GM12878 (cell line): ENCODE measurements around the gene ITGA3. TPM values are rescaled to one million over a fixed set of nuclear protein-coding genes. Genes with fewer than 3 reads are reported as not detected.

Source experiments
- ATAC-seq: fragments of 200-7000 bp; cut with Tn5 transposase; 3 replicates; pipeline ENCODE4 v1.9.1; 2020; ENCODE audit warnings: mild to moderate bottlenecking, moderate library complexity
- BruUV-seq: library from RNA; stranded (reverse); fragments of 400-500 nt; replicated peaks from 2 replicates; lab custom pipeline; 2021; lab: Mats Ljungman, UMichigan
- CTCF ChIA-PET: fragments of 300-600 bp; sonication (Branson Sonifier 250); formaldehyde crosslinking; extraction: SDS; loops from one replicate; lab custom pipeline; 2021; ENCODE audit warnings: inconsistent platforms; lab: Yijun Ruan, JAX
- POLR2A ChIA-PET: fragments of 350-600 bp; formaldehyde crosslinking; extraction: SDS; loops from one replicate; lab custom pipeline; 2021; ENCODE audit warnings: inconsistent platforms; lab: Charles Lee
- RAD21 ChIA-PET: fragments of 300-600 bp; sonication (Branson Sonifier 250); formaldehyde crosslinking; loops from one replicate; lab custom pipeline; 2023; ENCODE audit warnings: antibody characterized with exemption; ENCODE audit not compliant: unreplicated experiment; lab: Charles Lee
- SMC1A ChIA-PET: fragments of 300-600 bp; sonication (Branson Sonifier 250); formaldehyde crosslinking; loops from one replicate; lab custom pipeline; 2023; ENCODE audit not compliant: unreplicated experiment, uncharacterized antibody; lab: Charles Lee
- DNase-seq: peaks from one replicate; pipeline ENCODE4 v3.0.0-alpha.2; 2011; ENCODE audit warnings: low read depth, low spot score
- FAIRE-seq: peaks from 3 replicates; lab custom pipeline; 2011; peaks lifted over from hg19 to GRCh38; lab: Jason Lieb, UNC
- H2AFZ ChIP-seq: 2 replicates; pipeline ENCODE4 v1.6.0; 2011; ENCODE audit warnings: low read depth, low read length, control low read depth; ENCODE audit not compliant: control insufficient read depth
- H3K27ac ChIP-seq: 2 replicates; pipeline ENCODE4 v1.5.1; 2011; ENCODE audit warnings: control low read depth; ENCODE audit not compliant: control insufficient read depth, insufficient read depth
- H3K27me3 ChIP-seq, 2 experiments: replicated peaks in 1 of 2; 2 replicates each; pipeline versions ENCODE4 v1.6.0 to v1.6.1; 2011; ENCODE audit warnings: low read length in 1 of 2; ENCODE audit not compliant: control insufficient read depth in 2 of 2, insufficient read depth in 2 of 2
- H3K36me3 ChIP-seq, 2 experiments: 2 replicates each; pipeline ENCODE4 v1.5.1; 2011; ENCODE audit warnings: low read length in 1 of 2; ENCODE audit not compliant: control insufficient read depth in 2 of 2, insufficient read depth in 2 of 2
- H3K4me1 ChIP-seq: 2 replicates; pipeline ENCODE4 v1.6.1; 2011; ENCODE audit warnings: mild to moderate bottlenecking, low read length, moderate library complexity, mixed read lengths; ENCODE audit not compliant: control insufficient read depth, insufficient read depth
- H3K4me2 ChIP-seq: 2 replicates; pipeline ENCODE4 v1.6.0; 2011; ENCODE audit warnings: control low read depth; ENCODE audit not compliant: control insufficient read depth, insufficient read depth
- H3K4me3 ChIP-seq: fragments of 200-600 bp; sonication (generic); 2 replicates; pipeline ENCODE4 v1.5.1; 2016
- H3K79me2 ChIP-seq: 2 replicates; pipeline ENCODE4 v1.6.0; 2011; ENCODE audit warnings: low read length; ENCODE audit not compliant: control insufficient read depth, insufficient read depth
- H3K9ac ChIP-seq: 2 replicates; pipeline ENCODE4 v1.8.0; 2011; ENCODE audit warnings: low read length, control low read depth, mixed read lengths; ENCODE audit not compliant: control insufficient read depth, insufficient read depth
- H3K9me3 ChIP-seq: replicated peaks from 3 replicates; pipeline ENCODE4 v1.5.1; 2011; ENCODE audit warnings: mild to moderate bottlenecking, low read length; ENCODE audit not compliant: control insufficient read depth, insufficient read depth
- H4K20me1 ChIP-seq: 2 replicates; pipeline ENCODE4 v1.6.0; 2011; ENCODE audit not compliant: control insufficient read depth, insufficient read depth
- BCL11A ChIP-seq: IDR thresholded peaks from 2 replicates; pipeline ENCODE4 v1.6.1; 2011; ENCODE audit warnings: low read depth, low read length
- CREM ChIP-seq: IDR thresholded peaks from 2 replicates; pipeline ENCODE4 v1.6.1; 2014; ENCODE audit warnings: antibody characterized with exemption, low read depth
- NBN ChIP-seq: fragments of 450-650 bp; IDR thresholded peaks from 2 replicates; pipeline ENCODE4 v1.6.1; 2016
- RB1 ChIP-seq: fragments of 450-650 bp; formaldehyde crosslinking; IDR thresholded peaks from 2 replicates; pipeline ENCODE4 v1.6.1; 2017; ENCODE audit warnings: mild to moderate bottlenecking, borderline replicate concordance
- STAT1 ChIP-seq: fragments of 450-650 bp; conservative IDR thresholded peaks from 2 replicates; pipeline ENCODE4 v1.6.1; 2014; ENCODE audit warnings: antibody characterized with exemption, mild to moderate bottlenecking
- ZNF24 ChIP-seq: fragments of 450-650 bp; IDR thresholded peaks from 2 replicates; pipeline ENCODE4 v1.6.1; 2017; ENCODE audit warnings: antibody characterized with exemption, mild to moderate bottlenecking
- ZNF384 ChIP-seq: IDR thresholded peaks from 2 replicates; pipeline ENCODE4 v1.6.1; 2012; ENCODE audit warnings: low read depth, mild to moderate bottlenecking, low read length, improper control_type of control experiment, borderline replicate concordance
- WGBS: methylation state at CpG from one replicate; pipeline ENCODE4 v1.1.6; 2016; ENCODE audit warnings: low lambda C conversion rate; ENCODE audit not compliant: insufficient replicate concordance, insufficient coverage; ENCODE audit errors: missing lambda C conversion rate; 5-methylcytosine and 5-hydroxymethylcytosine counted together
- in situ Hi-C: fragments of 300-500 bp; cut with MboI; formaldehyde crosslinking; loops from 9 replicates; pipeline ENCODE4 v1.14.3; 2018; ENCODE audit warnings: mixed read lengths
- intact Hi-C: fragments of 100-400 bp; cut with micrococcal nuclease; formaldehyde crosslinking; loops from one replicate; pipeline ENCODE4 v1.14.2; 2022; ENCODE audit not compliant: unreplicated experiment
- polyA plus RNA-seq, 11 experiments: library from polyadenylated mRNA; depleted of rRNA in 4 of 11; unstranded in 6 of 11; stranded (reverse) in 5 of 11; fragments of >200 nt; fragmentation: Nextera tagmentation in 4 of 11; fragmentation: Illumina TruSeq in 1 of 11; extraction: Ambion mirVana in 4 of 11; extraction: Trizol in 1 of 11; gene quantifications; 1 replicate in 1 of 11; 2 replicates in 10 of 11; pipeline versions ENCODE4 v1.2.1 to v1.2.3, GENCODE V29; 2011 to 2016; ENCODE audit warnings: inconsistent platforms in 2 of 11, missing spikeins in 2 of 11, low read depth in 1 of 11
- total RNA-seq, 4 experiments: library from RNA; depleted of rRNA in 3 of 4; stranded (reverse); fragments of >200 nt in 3 of 4; fragmentation: Illumina TruSeq in 1 of 4; extraction: Trizol in 1 of 4; gene quantifications; 2 replicates each; pipeline versions ENCODE4 v1.2.1 to v1.2.3, GENCODE V29; 2013 to 2021
- TF ChIP-seq, protein P1 (sequence below), 3 experiments: IDR thresholded peaks in 2 of 3; conservative IDR thresholded peaks in 1 of 3; 2 replicates each; pipeline ENCODE4 v1.5.1; 2011; ENCODE audit warnings: low read depth in 3 of 3, low read length in 3 of 3, mild to moderate bottlenecking in 3 of 3, control low read depth in 2 of 3, moderate library complexity in 2 of 3, inconsistent platforms in 1 of 3, mixed read lengths in 1 of 3; ENCODE audit not compliant: control insufficient read depth in 2 of 3, insufficient read depth in 1 of 3; ENCODE audit errors: extremely low read depth in 1 of 3

Gene ITGA3
- total and polyA plus RNA-seq, 10 of the 15 experiments (the other 5 are each of a cell fraction or from before 2014, with no cell fraction given), result 0.29 to 13.4 (median 6.6) TPM

DNA sequence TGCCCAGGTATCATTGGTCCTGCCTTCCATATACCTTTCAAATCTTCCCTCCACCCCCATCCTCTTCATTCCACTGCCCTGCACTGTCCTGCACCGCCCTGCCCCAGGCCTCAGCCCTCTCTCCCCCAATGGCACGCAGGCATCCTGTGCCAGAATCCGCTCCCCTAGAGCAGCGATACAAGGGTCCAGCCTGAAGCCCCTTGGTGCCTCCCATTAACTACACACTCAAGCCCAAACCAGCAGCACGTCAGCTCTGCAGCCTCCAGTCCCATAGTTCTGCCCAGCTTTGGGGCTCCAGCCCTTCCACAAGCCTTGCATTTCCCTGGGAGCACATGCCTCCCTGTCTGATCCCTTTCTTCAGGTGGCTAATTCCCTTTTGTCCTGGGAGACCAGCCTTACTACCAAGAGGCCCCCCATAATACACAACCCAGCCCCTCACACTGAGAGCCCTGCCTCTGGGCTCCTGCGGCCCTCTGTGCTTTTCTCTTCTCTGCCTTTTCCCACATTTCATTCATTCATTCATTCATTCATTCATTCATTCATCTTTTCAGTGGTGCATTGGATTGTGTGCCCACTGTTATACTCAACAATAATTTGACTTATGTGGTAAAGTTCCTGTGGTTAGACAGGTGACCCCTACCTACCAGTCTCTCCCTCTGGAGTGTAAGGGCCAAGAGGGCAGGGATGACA is 34.1 kb upstream of the ITGA3 start:
- no peaks in the 10 kb centered on the region; the same call in 2 of the 3 replicates for H3K9me3 ChIP-seq
- H3K4me3 ChIP-seq, result no peak overlapping the region
- RAD21 ChIA-PET, result no interaction called here
- CTCF ChIA-PET, result interaction anchor here (1.1 to 1.8 kb wide), 4 partner anchors 20 to 72 kb away, joined by 5 to 10 read pairs (median 7); no protein-coding TSS in a partner anchor
- no peak overlapping the region for H2AFZ ChIP-seq
- H3K9ac ChIP-seq, result no peak overlapping the region
- H3K79me2 ChIP-seq, result no peaks in the 10 kb centered on the region
- H3K4me2 ChIP-seq, result no peak overlapping the region
- no peak for FAIRE-seq
- H3K4me1 ChIP-seq, result no peaks in the 10 kb centered on the region
- DNase-seq, result no peak
- 16% methylated on average over 6 of the region's 6 CpGs for WGBS
- no TSS peak for BruUV-seq
- intact Hi-C loops, result no loop called here
- H4K20me1 ChIP-seq, result no peaks in the 10 kb centered on the region
- TF ChIP-seq NBN, result no peak
- TF ChIP-seq ZNF24, result peak; percentile 80
- no peaks in the 10 kb centered on the region for H3K36me3 ChIP-seq
- ATAC-seq, result no peak
- SMC1A ChIA-PET, result interaction anchor here (1.0 to 1.3 kb wide), 3 partner anchors 8 to 66 kb away, joined by 3 to 4 read pairs (median 4); no protein-coding TSS in a partner anchor
- no peaks in the 10 kb centered on the region for H3K27me3 ChIP-seq
- in situ Hi-C loops, result no loop called here
- no peak overlapping the region for H3K27ac ChIP-seq
- POLR2A ChIA-PET, result no interaction called here

DNA sequence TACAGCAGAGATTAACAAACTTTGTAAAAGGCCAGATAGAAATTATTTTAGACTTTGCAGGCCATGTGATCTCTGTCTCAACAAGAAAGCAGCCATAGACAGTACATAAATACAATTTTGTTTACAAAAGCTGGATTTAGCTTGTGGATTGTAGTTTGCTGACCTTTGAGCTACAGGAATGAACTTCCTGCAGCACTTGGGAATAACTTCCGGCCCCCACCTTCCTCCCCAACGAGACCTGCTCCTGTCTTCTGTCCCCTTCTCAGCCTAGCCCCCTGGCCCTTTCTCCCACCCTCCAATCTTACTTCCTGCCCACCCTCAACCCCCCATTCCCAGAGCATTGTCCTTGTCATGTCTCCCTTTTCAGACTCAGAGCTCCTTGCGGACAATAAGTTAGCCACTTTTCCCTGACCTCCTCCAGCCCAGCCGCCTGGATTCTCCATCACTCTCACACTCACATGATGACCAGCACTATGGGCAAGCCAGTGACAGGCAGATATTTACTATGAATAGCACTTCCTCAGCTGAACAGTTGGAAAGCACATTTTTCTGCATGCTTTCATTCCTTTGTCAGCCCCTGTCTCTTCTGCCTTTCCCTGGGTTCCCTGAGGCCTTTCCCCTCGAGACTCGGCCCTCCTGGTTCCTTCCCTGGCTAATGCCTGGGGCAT is 33.3 kb upstream of the ITGA3 start:
- H2AFZ ChIP-seq, result no peak overlapping the region
- intact Hi-C loops (no loop called here), in situ Hi-C loops (no loop called here)
- ATAC-seq (no peak), DNase-seq (no peak), FAIRE-seq (no peak)
- no peaks in the 10 kb centered on the region for H3K36me3 ChIP-seq
- H3K27ac ChIP-seq, result no peak overlapping the region
- no peak overlapping the region for H3K4me3 ChIP-seq
- TF ChIP-seq CREM (no peak), RB1 (no peak), STAT1 (no peak), ZNF384 (no peak), BCL11A (no peak)
- TF ChIP-seq, protein P1, sequence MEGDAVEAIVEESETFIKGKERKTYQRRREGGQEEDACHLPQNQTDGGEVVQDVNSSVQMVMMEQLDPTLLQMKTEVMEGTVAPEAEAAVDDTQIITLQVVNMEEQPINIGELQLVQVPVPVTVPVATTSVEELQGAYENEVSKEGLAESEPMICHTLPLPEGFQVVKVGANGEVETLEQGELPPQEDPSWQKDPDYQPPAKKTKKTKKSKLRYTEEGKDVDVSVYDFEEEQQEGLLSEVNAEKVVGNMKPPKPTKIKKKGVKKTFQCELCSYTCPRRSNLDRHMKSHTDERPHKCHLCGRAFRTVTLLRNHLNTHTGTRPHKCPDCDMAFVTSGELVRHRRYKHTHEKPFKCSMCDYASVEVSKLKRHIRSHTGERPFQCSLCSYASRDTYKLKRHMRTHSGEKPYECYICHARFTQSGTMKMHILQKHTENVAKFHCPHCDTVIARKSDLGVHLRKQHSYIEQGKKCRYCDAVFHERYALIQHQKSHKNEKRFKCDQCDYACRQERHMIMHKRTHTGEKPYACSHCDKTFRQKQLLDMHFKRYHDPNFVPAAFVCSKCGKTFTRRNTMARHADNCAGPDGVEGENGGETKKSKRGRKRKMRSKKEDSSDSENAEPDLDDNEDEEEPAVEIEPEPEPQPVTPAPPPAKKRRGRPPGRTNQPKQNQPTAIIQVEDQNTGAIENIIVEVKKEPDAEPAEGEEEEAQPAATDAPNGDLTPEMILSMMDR (IDR thresholded peaks at IDR 0.05 in 2 of 3, conservative IDR thresholded peaks at IDR 0.05 in 1 of 3; ENCODE audit: control insufficient read depth in 2 of 3, extremely low read depth in 1 of 3, insufficient read depth in 1 of 3, low read depth in 3 of 3, low read length in 3 of 3), result no peak
- SMC1A ChIA-PET, result interaction anchor here (0.5 to 1.3 kb wide), 2 partner anchors 65 to 658 kb away, joined by 3 read pairs; no protein-coding TSS in a partner anchor
- H3K9me3 ChIP-seq, result no peaks in the 10 kb centered on the region; the same call in 2 of the 3 replicates
- RAD21 ChIA-PET, result no interaction called here
- WGBS, result 34% methylated on average over 6 of the region's 6 CpGs
- no peak overlapping the region for H3K4me2 ChIP-seq
- BruUV-seq, result no TSS peak
- H4K20me1 ChIP-seq, result no peaks in the 10 kb centered on the region
- no peak overlapping the region for H3K9ac ChIP-seq
- CTCF ChIA-PET, result interaction anchor here (1.1 to 1.3 kb wide), 2 partner anchors 21 to 65 kb away, joined by 5 to 9 read pairs; no protein-coding TSS in a partner anchor
- POLR2A ChIA-PET, result no interaction called here
- H3K27me3 ChIP-seq, result no peaks in the 10 kb centered on the region; a peak in 1 of 4 replicates
- H3K79me2 ChIP-seq, result no peaks in the 10 kb centered on the region
- H3K4me1 ChIP-seq, result no peaks in the 10 kb centered on the region
